GM23338 (cell line): ENCODE data around the gene CDH12. TPM values are rescaled to one million over a fixed set of nuclear protein-coding genes. Genes with fewer than 3 reads are reported as not detected.
A peak's percentile ranks its signal among the peaks of the same experiment; 100 is the strongest.
"Not testable (repeated sequence)": the region's sequence is repeated elsewhere in the genome, so short reads cannot be mapped to it uniquely, and the experiment has no call there.

Experiments
- ATAC-seq: fragments of 200-7000 bp; cut with Tn5 transposase; 3 replicates; pipeline ENCODE4 v1.9.1; 2020
- DNase-seq: peaks from one replicate; pipeline ENCODE4 v3.0.0-alpha.2; 2015; ENCODE audit warnings: low spot score
- H2AFZ ChIP-seq: fragments of 200-600 bp; sonication (generic); 2 replicates; pipeline ENCODE4 v1.8.0; 2016; ENCODE audit warnings: antibody characterized with exemption, mild to moderate bottlenecking, moderate library complexity
- H3F3A ChIP-seq: fragments of 200-600 bp; sonication (generic); replicated peaks from 2 replicates; pipeline ENCODE4 v1.8.0; 2017; ENCODE audit warnings: antibody characterized with exemption, mixed run types, low read depth
- H3K27ac ChIP-seq: fragments of 200-600 bp; sonication (generic); 2 replicates; pipeline ENCODE4 v1.6.1; 2016; ENCODE audit warnings: low read depth
- H3K27me3 ChIP-seq: fragments of 200-600 bp; sonication (generic); 2 replicates; pipeline ENCODE4 v1.8.0; 2016; ENCODE audit warnings: mild to moderate bottlenecking, mixed run types, moderate library complexity; ENCODE audit not compliant: insufficient read depth
- H3K36me3 ChIP-seq: fragments of 200-600 bp; sonication (generic); 2 replicates; pipeline ENCODE4 v1.8.0; 2016; ENCODE audit warnings: mild to moderate bottlenecking; ENCODE audit not compliant: insufficient read depth
- H3K4me1 ChIP-seq: fragments of 200-600 bp; sonication (generic); 2 replicates; pipeline ENCODE4 v1.8.0; 2016; ENCODE audit warnings: mild to moderate bottlenecking, moderate library complexity; ENCODE audit not compliant: insufficient read depth
- H3K4me2 ChIP-seq: fragments of 200-600 bp; sonication (generic); 2 replicates; pipeline ENCODE4 v1.7.1; 2017; ENCODE audit warnings: mixed run types
- H3K4me3 ChIP-seq: fragments of 200-600 bp; sonication (generic); 2 replicates; pipeline ENCODE4 v1.6.1; 2016; ENCODE audit warnings: mixed run types
- H3K79me2 ChIP-seq: fragments of 200-600 bp; sonication (generic); replicated peaks from 2 replicates; pipeline ENCODE4 v1.8.0; 2017; ENCODE audit warnings: mild to moderate bottlenecking; ENCODE audit not compliant: insufficient read depth
- H3K9me2 ChIP-seq: fragments of 200-600 bp; sonication (generic); 2 replicates; pipeline ENCODE4 v1.8.0; 2017; ENCODE audit not compliant: insufficient read depth
- H4K20me1 ChIP-seq: fragments of 200-600 bp; sonication (generic); replicated peaks from 2 replicates; pipeline ENCODE4 v1.8.0; 2017; ENCODE audit warnings: mild to moderate bottlenecking; ENCODE audit not compliant: insufficient read depth
- H3K27ac Mint-ChIP-seq: 2 replicates; pipeline ENCODE4 v1.8.0; 2020; ENCODE audit warnings: inconsistent platforms, mild to moderate bottlenecking, moderate library complexity, mixed read lengths
- H3K27me3 Mint-ChIP-seq: 3 replicates; pipeline ENCODE4 v1.8.0; 2022; ENCODE audit warnings: low read depth, mild to moderate bottlenecking, moderate library complexity, mixed read lengths, inconsistent platforms; ENCODE audit not compliant: insufficient read depth, poor library complexity
- H3K36me3 Mint-ChIP-seq: 3 replicates; pipeline ENCODE4 v1.8.0; 2021; ENCODE audit warnings: low read depth, mild to moderate bottlenecking, inconsistent platforms, moderate library complexity, mixed read lengths
- H3K4me1 Mint-ChIP-seq: 3 replicates; pipeline ENCODE4 v1.8.0; 2020; ENCODE audit warnings: mild to moderate bottlenecking, inconsistent platforms, mixed read lengths
- H3K4me3 Mint-ChIP-seq: 3 replicates; pipeline ENCODE4 v1.8.0; 2021; ENCODE audit warnings: moderate library complexity, mild to moderate bottlenecking, inconsistent platforms, mixed read lengths
- H3K9me3 Mint-ChIP-seq: 3 replicates; pipeline ENCODE4 v1.8.0; 2020; ENCODE audit warnings: moderate library complexity, mild to moderate bottlenecking, inconsistent platforms, mixed read lengths
- CREB1 ChIP-seq: fragments of 250-450 bp; sonication (Bioruptor Pico); IDR thresholded peaks from 2 replicates; pipeline ENCODE4 v1.5.0; 2020; ENCODE audit warnings: low read depth, mild to moderate bottlenecking, moderate library complexity
- CTCF ChIP-seq, 2 experiments: fragments of 200-600 bp in 1 of 2; sonication (generic) in 1 of 2; conservative IDR thresholded peaks; 2 replicates each; pipeline versions ENCODE4 v1.5.1 to v1.6.1; 2016 to 2017; ENCODE audit warnings: antibody characterized with exemption in 2 of 2, low read depth in 2 of 2, mild to moderate bottlenecking in 2 of 2, moderate library complexity in 1 of 2
- REST ChIP-seq: IDR thresholded peaks from one replicate; pipeline ENCODE4 v1.6.1; 2018; ENCODE audit warnings: antibody characterized with exemption; ENCODE audit not compliant: unreplicated experiment
- polyA plus RNA-seq: library from polyadenylated mRNA; unstranded; fragments of >200 nt; fragmentation: Nextera tagmentation; extraction: Ambion mirVana; gene quantifications from 2 replicates; pipeline ENCODE4 v1.2.1, GENCODE V29; 2016
- total RNA-seq: library from RNA; depleted of rRNA; stranded (reverse); fragments of >200 nt; shearing (Covaris generic); gene quantifications from 2 replicates; pipeline ENCODE4 v1.2.3, GENCODE V29; 2014

CDH12 gene
- total and polyA plus RNA-seq, 2 experiments from 2014 or later, result not detected

GRCh38 chr5:22151801-22152200 lies 701.3 kb downstream of the CDH12 start:
- H3K4me3 Mint-ChIP-seq, H3K4me1 Mint-ChIP-seq, H3K36me3 ChIP-seq, H3K4me2 ChIP-seq, ATAC-seq, H3K4me1 ChIP-seq, H3K79me2 ChIP-seq, H4K20me1 ChIP-seq, H3K9me2 ChIP-seq, H3K27ac ChIP-seq, H3K4me3 ChIP-seq, H3K27me3 ChIP-seq, H3K9me3 Mint-ChIP-seq, H2AFZ ChIP-seq, H3K36me3 Mint-ChIP-seq, H3K27me3 Mint-ChIP-seq, H3F3A ChIP-seq, H3K27ac Mint-ChIP-seq: not testable (repeated sequence)
- peak; percentile 1 for DNase-seq

- H3K36me3 ChIP-seq, H3K36me3 Mint-ChIP-seq, H3K27me3 ChIP-seq, H3K4me3 ChIP-seq, H3K79me2 ChIP-seq, ATAC-seq, H4K20me1 ChIP-seq, H3F3A ChIP-seq, H3K27ac Mint-ChIP-seq, H3K27me3 Mint-ChIP-seq, H3K4me1 ChIP-seq, H3K4me3 Mint-ChIP-seq, H2AFZ ChIP-seq, H3K9me2 ChIP-seq, H3K4me2 ChIP-seq, DNase-seq, H3K9me3 Mint-ChIP-seq, H3K27ac ChIP-seq: not testable (repeated sequence)
- H3K4me1 Mint-ChIP-seq, result peaks cover 12% of the 10 kb centered on the region
Observed at GRCh38 chr5:22140418-22140817, 712.7 kb downstream of the CDH12 start.

GRCh38 chr5:22139662-22140300 lies 713.4 kb downstream of the CDH12 start:
- not testable (repeated sequence) for H3K4me3 Mint-ChIP-seq, DNase-seq, H2AFZ ChIP-seq, H3K4me3 ChIP-seq, H3K36me3 ChIP-seq, H3K27me3 Mint-ChIP-seq, H3K4me1 ChIP-seq, H3F3A ChIP-seq, H3K27ac Mint-ChIP-seq, H3K79me2 ChIP-seq, ATAC-seq, H3K4me2 ChIP-seq, H3K9me3 Mint-ChIP-seq, H3K27me3 ChIP-seq, H3K9me2 ChIP-seq, H3K36me3 Mint-ChIP-seq, H4K20me1 ChIP-seq, H3K27ac ChIP-seq
- peaks cover 15% of the 10 kb centered on the region for H3K4me1 Mint-ChIP-seq

- H3K36me3 Mint-ChIP-seq, result no peaks in the 10 kb centered on the region
- TF ChIP-seq CTCF (conservative IDR thresholded peaks at IDR 0.05; ENCODE audit: low read depth in 2 of 2), result no peak
- no peak for TF ChIP-seq REST
- TF ChIP-seq CREB1 (CRISPR knock-in tag), result no peak
Observed at GRCh38 chr5:22111320-22111719, 741.8 kb downstream of the CDH12 start.

More at GRCh38 chr5:22111320-22111719, 741.8 kb downstream of the CDH12 start:
- DNase-seq (no peak), ATAC-seq (no peak)
- no peak overlapping the region for H2AFZ ChIP-seq
- no peaks in the 10 kb centered on the region for H3K36me3 ChIP-seq
- no peak overlapping the region for H3K27ac ChIP-seq
- H3K9me2 ChIP-seq, result 0 out of 2 replicates have a peak, but pooled peaks cover 10% of the 10 kb centered on the region
- no peak overlapping the region for H3K4me2 ChIP-seq
- Mint-ChIP-seq H3K4me3 (no peak overlapping the region), H3K9me3 (no peaks in the 10 kb centered on the region), H3K27ac (no peak overlapping the region), H3K27me3 (no peaks in the 10 kb centered on the region), H3K4me1 (peaks cover 9% of the 10 kb centered on the region)
- peaks cover 5% of the 10 kb centered on the region for H3K4me1 ChIP-seq
- no peaks in the 10 kb centered on the region for H3K79me2 ChIP-seq
- H3F3A ChIP-seq, result no peaks in the 10 kb centered on the region
- no peak overlapping the region for H3K4me3 ChIP-seq
- no peaks in the 10 kb centered on the region for H4K20me1 ChIP-seq
- no peaks in the 10 kb centered on the region for H3K27me3 ChIP-seq
